Measurements from ENCODE around the gene XIRP1.

Gene XIRP1

DNA sequence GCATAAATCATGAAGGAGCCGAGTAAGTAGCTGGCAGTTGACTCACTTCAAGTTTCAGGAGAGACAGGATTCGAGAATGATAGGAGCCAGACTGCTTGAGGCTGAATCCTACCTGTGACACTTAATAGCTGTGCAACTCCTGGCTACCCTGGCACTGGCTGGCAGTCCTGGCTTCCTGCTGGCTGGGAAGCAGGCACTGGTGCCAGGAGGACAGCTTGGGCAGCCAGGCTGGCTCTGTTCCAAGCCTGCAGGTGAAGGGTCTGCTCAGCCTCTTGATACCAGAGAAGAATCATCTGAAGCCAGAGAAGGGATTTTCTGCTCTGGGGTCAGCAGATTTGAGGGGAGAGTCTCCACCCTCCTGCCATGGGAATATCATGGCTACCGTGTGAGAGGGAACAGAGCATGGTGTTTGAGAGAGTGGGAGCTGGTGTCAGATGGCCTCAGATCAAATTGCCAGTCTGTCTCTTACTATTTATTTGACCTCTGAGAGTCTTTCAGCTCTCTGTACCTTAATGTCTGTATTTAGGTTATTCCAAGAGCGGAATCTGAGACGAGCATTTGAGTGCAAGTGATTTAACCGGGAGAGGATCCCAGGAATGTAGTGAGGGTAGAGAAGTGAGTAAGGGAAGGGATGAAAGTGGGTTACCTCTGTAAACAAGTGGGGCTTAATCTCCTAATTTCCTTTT lies 4.4 kb upstream of the XIRP1 start:
- TF ChIP-seq YY1 (IDR thresholded peaks at IDR 0.05; ENCODE audit: low read depth) (no peak), TAF1 (IDR thresholded peaks at IDR 0.05; ENCODE audit: low read depth) (no peak), NFIC (IDR thresholded peaks at IDR 0.05) (no peak), RAD21 (IDR thresholded peaks at IDR 0.05; ENCODE audit: low read depth) (no peak), REST (IDR thresholded peaks at IDR 0.05; ENCODE audit: low read depth) (no peak), TCF12 (IDR thresholded peaks at IDR 0.05; ENCODE audit: low read depth) (no peak), CEBPB (IDR thresholded peaks at IDR 0.05) (no peak), FOXM1 (IDR thresholded peaks at IDR 0.05; ENCODE audit: borderline replicate concordance, low read depth) (no peak), EP300 (IDR thresholded peaks at IDR 0.05; ENCODE audit: borderline replicate concordance) (no peak), CREB1 (IDR thresholded peaks at IDR 0.05; ENCODE audit: low read depth) (no peak), EGR1 (IDR thresholded peaks at IDR 0.05) (no peak), ZBTB7A (IDR thresholded peaks at IDR 0.05; ENCODE audit: low read depth) (no peak), TEAD4 (IDR thresholded peaks at IDR 0.05) (no peak), MAX (IDR thresholded peaks at IDR 0.05) (no peak)
- TF ChIP-seq, protein P1, sequence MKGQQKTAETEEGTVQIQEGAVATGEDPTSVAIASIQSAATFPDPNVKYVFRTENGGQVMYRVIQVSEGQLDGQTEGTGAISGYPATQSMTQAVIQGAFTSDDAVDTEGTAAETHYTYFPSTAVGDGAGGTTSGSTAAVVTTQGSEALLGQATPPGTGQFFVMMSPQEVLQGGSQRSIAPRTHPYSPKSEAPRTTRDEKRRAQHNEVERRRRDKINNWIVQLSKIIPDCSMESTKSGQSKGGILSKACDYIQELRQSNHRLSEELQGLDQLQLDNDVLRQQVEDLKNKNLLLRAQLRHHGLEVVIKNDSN (IDR thresholded peaks at IDR 0.05): no peak

DNA sequence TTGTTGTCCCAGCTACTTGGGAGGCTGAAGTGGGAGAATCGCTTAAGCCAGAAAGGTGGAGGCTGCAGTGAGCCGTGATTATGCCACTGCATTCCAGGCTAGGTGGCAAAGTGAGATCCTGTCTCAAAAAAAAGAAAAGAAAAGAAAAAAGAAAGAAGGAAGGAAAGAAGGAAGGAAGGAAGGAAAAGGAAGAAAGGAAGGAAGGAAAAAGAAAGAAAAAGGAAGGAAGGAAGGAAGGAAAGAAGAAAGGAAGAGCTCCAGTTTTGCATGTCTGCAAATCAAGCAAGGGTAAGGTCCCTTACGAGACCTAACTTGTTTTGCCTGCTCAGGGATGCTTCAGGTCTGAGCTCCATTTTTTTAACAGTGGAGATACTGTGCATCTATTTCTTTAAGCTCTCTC lies 3.6 kb upstream of the XIRP1 start:
- TF ChIP-seq, protein P1 (IDR thresholded peaks at IDR 0.05): no peak
- TF ChIP-seq EP300 (IDR thresholded peaks at IDR 0.05; ENCODE audit: borderline replicate concordance): no peak
- no peak for TF ChIP-seq TCF12 (IDR thresholded peaks at IDR 0.05; ENCODE audit: low read depth)
- no peak for TF ChIP-seq RAD21 (IDR thresholded peaks at IDR 0.05; ENCODE audit: low read depth)
- TF ChIP-seq TAF1 (IDR thresholded peaks at IDR 0.05; ENCODE audit: low read depth): no peak
- TF ChIP-seq EGR1 (IDR thresholded peaks at IDR 0.05): no peak
- TF ChIP-seq REST (IDR thresholded peaks at IDR 0.05; ENCODE audit: low read depth): no peak
- TF ChIP-seq CREB1 (IDR thresholded peaks at IDR 0.05; ENCODE audit: low read depth): no peak
- TF ChIP-seq CEBPB (IDR thresholded peaks at IDR 0.05): no peak

GRCh38 chr3:39193391-39193790 lies 996 bp upstream of the XIRP1 start:
- no peak for TF ChIP-seq REST (IDR thresholded peaks at IDR 0.05; ENCODE audit: low read depth)

GRCh38 chr3:39191773-39192172 lies 622 bp downstream of the XIRP1 start:
- TF ChIP-seq CREB1 (IDR thresholded peaks at IDR 0.05; ENCODE audit: low read depth): no peak
- TF ChIP-seq, protein P1 (IDR thresholded peaks at IDR 0.05): no peak
- no peak for TF ChIP-seq REST (IDR thresholded peaks at IDR 0.05; ENCODE audit: low read depth)
- TF ChIP-seq TEAD4 (IDR thresholded peaks at IDR 0.05): no peak
- no peak for TF ChIP-seq FOXM1 (IDR thresholded peaks at IDR 0.05; ENCODE audit: borderline replicate concordance, low read depth)
- no peak for TF ChIP-seq MAX (IDR thresholded peaks at IDR 0.05)
- no peak for TF ChIP-seq TAF1 (IDR thresholded peaks at IDR 0.05; ENCODE audit: low read depth)
- TF ChIP-seq EP300 (IDR thresholded peaks at IDR 0.05; ENCODE audit: borderline replicate concordance): no peak
- no peak for TF ChIP-seq TCF12 (IDR thresholded peaks at IDR 0.05; ENCODE audit: low read depth)
- no peak for TF ChIP-seq CEBPB (IDR thresholded peaks at IDR 0.05)
